CD4-positive, alpha-beta memory T cell (primary cell): ENCODE measurements around the gene NR2C2. TPM values are rescaled to one million over a fixed set of nuclear protein-coding genes. Genes with fewer than 3 reads are reported as not detected.
"Not testable (repeated sequence)": the region's sequence is repeated elsewhere in the genome, so short reads cannot be mapped to it uniquely, and the experiment has no call there.

Source experiments
- CTCF ChIA-PET: fragments of 350-600 bp; sonication (Branson Sonifier 250); formaldehyde crosslinking; loops from one replicate; lab custom pipeline; 2021; ENCODE audit warnings: inconsistent platforms; ENCODE audit not compliant: partially characterized antibody; lab: Charles Lee
- POLR2A ChIA-PET: fragments of 350-600 bp; sonication (Branson Sonifier 250); formaldehyde crosslinking; loops from one replicate; lab custom pipeline; 2021; ENCODE audit not compliant: partially characterized antibody; lab: Charles Lee
- DNase-seq, 5 donors: peaks; one replicate each; pipeline versions ENCODE4 v3.0.0 to v3.0.0-alpha.2; 2020 to 2022; ENCODE audit warnings: mixed read lengths in 1 of 5
- H3K27ac ChIP-seq: one replicate; pipeline ENCODE4 v1.7.0; 2013; ENCODE audit warnings: low read depth, low read length
- H3K27me3 ChIP-seq: 2 replicates; pipeline ENCODE4 v1.7.0; 2013; ENCODE audit warnings: mild to moderate bottlenecking, low read length, moderate library complexity; ENCODE audit not compliant: insufficient read depth
- H3K36me3 ChIP-seq: 2 replicates; pipeline ENCODE4 v1.7.0; 2013; ENCODE audit warnings: mild to moderate bottlenecking, low read length, moderate library complexity; ENCODE audit not compliant: insufficient read depth
- H3K4me1 ChIP-seq: 2 replicates; pipeline ENCODE4 v1.7.0; 2013; ENCODE audit warnings: mild to moderate bottlenecking, low read length, moderate library complexity; ENCODE audit not compliant: insufficient read depth
- H3K4me3 ChIP-seq, 2 donors: one replicate each; pipeline ENCODE4 v1.7.0; 2013; ENCODE audit warnings: low read length in 2 of 2, mild to moderate bottlenecking in 1 of 2
- H3K9me3 ChIP-seq, 2 donors: one replicate each; pipeline ENCODE4 v1.7.0; 2013; ENCODE audit warnings: low read length in 2 of 2, control low read depth in 1 of 2; ENCODE audit not compliant: control insufficient read depth in 1 of 2
- H3K27ac Mint-ChIP-seq, 7 donors: one replicate each; pipeline ENCODE4 v1.8.0; 2020 to 2021; ENCODE audit warnings: mixed read lengths in 7 of 7, mild to moderate bottlenecking in 6 of 7, inconsistent platforms in 3 of 7, moderate library complexity in 3 of 7
- H3K27me3 Mint-ChIP-seq, 2 donors: one replicate each; pipeline ENCODE4 v1.8.0; 2020 to 2021; ENCODE audit warnings: mixed read lengths in 2 of 2
- H3K36me3 Mint-ChIP-seq, 2 donors: one replicate each; pipeline ENCODE4 v1.8.0; 2020 to 2021; ENCODE audit warnings: mixed read lengths in 2 of 2, inconsistent platforms in 1 of 2, mild to moderate bottlenecking in 1 of 2
- H3K4me1 Mint-ChIP-seq, 4 donors: one replicate each; pipeline ENCODE4 v1.8.0; 2020 to 2021; ENCODE audit warnings: mixed read lengths in 4 of 4, mild to moderate bottlenecking in 1 of 4
- H3K4me3 Mint-ChIP-seq, 8 donors: one replicate each; pipeline ENCODE4 v1.8.0; 2020 to 2021; ENCODE audit warnings: mixed read lengths in 8 of 8, mild to moderate bottlenecking in 7 of 8, moderate library complexity in 6 of 8, inconsistent platforms in 3 of 8
- H3K9me3 Mint-ChIP-seq, 8 donors: one replicate each; pipeline ENCODE4 v1.8.0; 2020 to 2021; ENCODE audit warnings: mixed read lengths in 8 of 8, mild to moderate bottlenecking in 5 of 8, inconsistent platforms in 3 of 8, moderate library complexity in 1 of 8
- intact Hi-C: fragments of 100-400 bp; cut with micrococcal nuclease; formaldehyde crosslinking; loops from one replicate; pipeline ENCODE4 v1.15.1; 2023
- polyA plus RNA-seq, 2 donors: library from polyadenylated mRNA; unstranded; fragments of 300-500 nt; fragmentation: Illumina TruSeq; gene quantifications; one replicate each; pipeline ENCODE4 v1.2.3, GENCODE V29; 2021
- total RNA-seq, 2 experiments: library from RNA; stranded (reverse); gene quantifications; one replicate each; pipeline ENCODE4 v1.2.3, GENCODE V29; 2021

Gene NR2C2
- total and polyA plus RNA-seq, 4 experiments from 2014 or later: 5.5 to 103 (median 54.9) TPM

- Mint-ChIP-seq H3K27ac (peak overlapping the region in 6 of 7 donors; percentile 1 to 63 (median 37)), H3K36me3 (peaks cover 3 to 5% of the 10 kb centered on the region in 2 donors), H3K4me3 (no peak overlapping the region), H3K4me1 (peaks cover 26 to 57% (median 51%) of the 10 kb centered on the region in 4 donors), H3K27me3 (no peaks in the 10 kb centered on the region), H3K9me3 (no peaks in the 10 kb centered on the region)
- POLR2A ChIA-PET: no interaction called here
- no peak for DNase-seq
- no peaks in the 10 kb centered on the region for H3K27me3 ChIP-seq
- no peak overlapping the region for H3K4me3 ChIP-seq
- no peak overlapping the region for H3K27ac ChIP-seq
- no peaks in the 10 kb centered on the region for H3K9me3 ChIP-seq
- CTCF ChIA-PET: no interaction called here
- peaks cover 18% of the 10 kb centered on the region for H3K4me1 ChIP-seq
- H3K36me3 ChIP-seq: no peaks in the 10 kb centered on the region
- intact Hi-C loops: no loop called here
Measured at GRCh38 chr3:14991818-14992612, 44.6 kb downstream of the NR2C2 start.

DNA sequence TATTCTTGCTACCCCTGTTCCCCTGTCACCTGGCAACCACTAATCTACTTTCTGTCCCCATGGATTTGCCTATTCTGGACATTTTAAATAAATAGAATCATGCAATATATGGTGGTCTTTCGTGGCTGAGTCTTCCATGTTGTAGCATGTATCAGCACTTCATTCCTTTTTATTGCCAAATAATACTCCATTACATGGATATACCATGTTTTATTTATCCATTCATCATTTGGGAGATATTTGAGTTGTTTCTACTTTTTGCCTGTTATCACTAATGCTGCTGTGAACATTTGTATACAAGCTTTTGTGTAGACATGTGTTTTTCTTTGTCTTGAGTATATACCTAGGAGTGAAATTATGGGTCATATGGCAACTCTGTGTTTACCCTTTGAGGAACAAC is 50.6 kb downstream of the NR2C2 start:
- DNase-seq: no peak
- no peak overlapping the region for H3K4me3 Mint-ChIP-seq
- Histone ChIP-seq H3K4me1 (no peaks in the 10 kb centered on the region), H3K4me3 (no peak overlapping the region), H3K27me3 (no peaks in the 10 kb centered on the region), H3K36me3 (no peaks in the 10 kb centered on the region), H3K9me3 (no peaks in the 10 kb centered on the region), H3K27ac (no peak overlapping the region)
- H3K4me1 Mint-ChIP-seq: peaks cover 12 to 48% (median 21%) of the 10 kb centered on the region in 4 donors
- ChIA-PET CTCF (no interaction called here), POLR2A (no interaction called here)
- peaks cover 0 to 4% (median 0%) of the 10 kb centered on the region in 8 donors for H3K9me3 Mint-ChIP-seq
- H3K27me3 Mint-ChIP-seq: no peaks in the 10 kb centered on the region
- intact Hi-C loops: no loop called here
- peaks cover 23 to 26% of the 10 kb centered on the region in 2 donors for H3K36me3 Mint-ChIP-seq
- H3K27ac Mint-ChIP-seq: peak overlapping the region in 2 of 7 donors; percentile 29 to 73

DNA sequence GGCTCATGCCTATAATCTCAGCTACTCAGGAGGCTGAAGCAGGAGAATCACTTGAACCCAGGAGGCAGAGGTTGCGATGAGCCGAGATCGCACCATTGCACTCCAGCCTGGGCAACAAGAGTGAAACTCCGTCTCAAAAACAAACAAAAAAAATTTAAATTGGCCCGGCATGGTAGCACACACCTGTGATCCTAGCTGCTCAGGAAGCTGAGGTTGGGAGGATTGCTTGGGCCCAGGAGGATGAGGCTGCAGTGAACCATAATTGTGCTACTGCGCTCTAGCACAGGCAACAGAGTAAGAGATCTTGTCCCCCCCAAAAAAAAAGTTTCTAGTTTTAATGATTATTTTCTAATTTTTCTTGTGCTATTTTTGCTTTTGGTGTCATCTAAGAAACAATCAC is 51.8 kb downstream of the NR2C2 start:
- H3K27me3 Mint-ChIP-seq, H3K27ac ChIP-seq, H3K36me3 ChIP-seq, H3K4me1 ChIP-seq, POLR2A ChIA-PET, H3K4me3 Mint-ChIP-seq, H3K27ac Mint-ChIP-seq, H3K27me3 ChIP-seq, H3K4me3 ChIP-seq, DNase-seq, intact Hi-C loops, CTCF ChIA-PET, H3K9me3 Mint-ChIP-seq, H3K9me3 ChIP-seq: not testable (repeated sequence)
- H3K36me3 Mint-ChIP-seq: peaks cover 31 to 32% of the 10 kb centered on the region in 2 donors
- H3K4me1 Mint-ChIP-seq: peaks cover 12 to 53% (median 21%) of the 10 kb centered on the region in 4 donors

DNA sequence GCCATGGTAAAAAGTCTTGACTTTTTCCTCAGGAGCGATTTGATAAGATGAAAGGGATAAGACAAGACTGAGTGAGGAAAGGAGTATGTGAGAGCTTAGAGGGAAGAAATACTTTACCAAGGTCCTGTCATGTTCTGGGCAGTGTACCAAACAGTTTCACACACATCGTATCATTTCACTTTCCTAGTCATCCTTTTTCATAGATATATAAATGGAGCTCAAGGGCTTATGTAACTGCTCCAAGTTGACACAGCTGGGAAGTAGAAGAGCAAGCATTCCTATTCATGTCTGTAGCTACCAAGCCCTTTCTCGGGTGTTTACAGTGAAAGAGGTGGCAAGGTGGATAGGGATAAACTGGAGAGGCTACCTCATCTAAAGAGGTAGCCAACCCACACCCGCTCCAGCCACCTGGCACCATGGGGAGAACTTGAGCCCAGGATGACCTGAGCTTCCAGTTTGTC is 60.3 kb downstream of the NR2C2 start:
- H3K27me3 Mint-ChIP-seq: no peaks in the 10 kb centered on the region
- Histone ChIP-seq H3K4me3 (no peak overlapping the region), H3K4me1 (no peaks in the 10 kb centered on the region), H3K27me3 (no peaks in the 10 kb centered on the region), H3K9me3 (no peaks in the 10 kb centered on the region), H3K36me3 (peaks cover 22% of the 10 kb centered on the region), H3K27ac (no peak overlapping the region)
- CTCF ChIA-PET: interaction anchor here (0.5 to 1.8 kb wide), 3 partner anchors 11 to 334 kb away, joined by 3 to 4 read pairs (median 3); no protein-coding TSS in a partner anchor
- DNase-seq: no peak
- H3K27ac Mint-ChIP-seq: peak overlapping the region in 2 of 7 donors; percentile 8 to 55
- peaks cover 38 to 60% of the 10 kb centered on the region in 2 donors for H3K36me3 Mint-ChIP-seq
- no peaks in the 10 kb centered on the region for H3K9me3 Mint-ChIP-seq
- H3K4me1 Mint-ChIP-seq: peaks cover 0 to 11% (median 7%) of the 10 kb centered on the region in 4 donors
- POLR2A ChIA-PET: interaction anchor here (0.9 kb wide), 1 partner anchor 59 kb away, joined by 4 read pairs; no protein-coding TSS in a partner anchor
- no peak overlapping the region for H3K4me3 Mint-ChIP-seq
- intact Hi-C loops: no loop called here

GRCh38 chr3:15009167-15009566 is 61.8 kb downstream of the NR2C2 start:
- no peaks in the 10 kb centered on the region for H3K9me3 Mint-ChIP-seq
- H3K27me3 Mint-ChIP-seq: no peaks in the 10 kb centered on the region
- peaks cover 32% of the 10 kb centered on the region for H3K36me3 ChIP-seq
- no peaks in the 10 kb centered on the region for H3K4me1 ChIP-seq
- H3K27me3 ChIP-seq: no peaks in the 10 kb centered on the region
- no peak for DNase-seq
- peaks cover 42 to 66% of the 10 kb centered on the region in 2 donors for H3K36me3 Mint-ChIP-seq
- intact Hi-C loops: no loop called here
- peaks cover 0 to 7% (median 1%) of the 10 kb centered on the region in 4 donors for H3K4me1 Mint-ChIP-seq
- no peak overlapping the region for H3K4me3 ChIP-seq
- H3K9me3 ChIP-seq: no peaks in the 10 kb centered on the region
- POLR2A ChIA-PET: no interaction called here
- H3K4me3 Mint-ChIP-seq: no peak overlapping the region
- no peak overlapping the region for H3K27ac ChIP-seq
- no peak overlapping the region for H3K27ac Mint-ChIP-seq
- CTCF ChIA-PET: no interaction called here

DNA sequence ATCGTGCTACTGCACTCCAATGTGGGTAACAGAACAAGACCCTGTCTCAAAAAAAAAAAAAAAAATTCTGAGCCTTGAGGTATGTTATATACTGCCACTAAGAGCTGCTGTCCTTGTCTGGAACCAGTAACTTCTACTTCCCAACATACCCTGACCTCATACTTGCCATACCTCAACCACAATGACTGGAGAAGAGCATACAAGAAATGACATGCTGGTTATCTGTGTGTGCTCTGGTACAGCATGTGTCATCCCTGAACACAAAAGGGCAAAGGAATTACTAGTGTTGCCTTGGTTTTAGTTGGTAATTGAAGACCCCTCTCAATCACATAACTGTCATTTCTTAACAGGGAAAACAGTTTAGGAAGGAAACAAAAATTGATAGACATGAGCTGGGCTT is 63.3 kb downstream of the NR2C2 start:
- intact Hi-C loops: no loop called here
- H3K4me3 ChIP-seq: no peak overlapping the region
- no peaks in the 10 kb centered on the region for H3K27me3 ChIP-seq
- H3K27ac ChIP-seq: no peak overlapping the region
- Mint-ChIP-seq H3K9me3 (no peaks in the 10 kb centered on the region), H3K4me3 (no peak overlapping the region), H3K27me3 (no peaks in the 10 kb centered on the region), H3K36me3 (peaks cover 46 to 70% of the 10 kb centered on the region in 2 donors), H3K4me1 (peaks cover 0 to 7% (median 1%) of the 10 kb centered on the region in 4 donors), H3K27ac (peak overlapping the region in 1 of 7 donors; percentile 36)
- ChIA-PET CTCF (no interaction called here), POLR2A (no interaction called here)
- no peaks in the 10 kb centered on the region for H3K9me3 ChIP-seq
- peaks cover 39% of the 10 kb centered on the region for H3K36me3 ChIP-seq
- no peak for DNase-seq
- no peaks in the 10 kb centered on the region for H3K4me1 ChIP-seq

GRCh38 chr3:15011174-15011573 is 63.8 kb downstream of the NR2C2 start:
- Mint-ChIP-seq H3K27me3 (no peaks in the 10 kb centered on the region), H3K9me3 (no peaks in the 10 kb centered on the region), H3K36me3 (peaks cover 50 to 75% of the 10 kb centered on the region in 2 donors), H3K4me3 (no peak overlapping the region), H3K4me1 (peaks cover 0 to 7% (median 1%) of the 10 kb centered on the region in 4 donors), H3K27ac (peak overlapping the region in 1 of 7 donors; percentile 60)
- Histone ChIP-seq H3K4me1 (no peaks in the 10 kb centered on the region), H3K36me3 (peaks cover 42% of the 10 kb centered on the region), H3K4me3 (no peak overlapping the region), H3K9me3 (no peaks in the 10 kb centered on the region), H3K27me3 (no peaks in the 10 kb centered on the region), H3K27ac (no peak overlapping the region)
- CTCF ChIA-PET: no interaction called here
- DNase-seq: no peak
- intact Hi-C loops: no loop called here
- POLR2A ChIA-PET: no interaction called here
